K562 (cell line): ENCODE data around the gene PRDM2. TPM values are rescaled to one million over a fixed set of nuclear protein-coding genes. Genes with fewer than 3 reads are reported as not detected.

Experiments used
- AFF4 ChIP-seq: sonication (generic); formaldehyde crosslinking; IDR thresholded peaks from 2 replicates; pipeline ENCODE4 v1.8.0; 2023; ENCODE audit warnings: mild to moderate bottlenecking, missing genetic modification reagents
- BRCA1 ChIP-seq, 2 experiments: fragments of 450-650 bp in 1 of 2; sonication (generic) in 1 of 2; formaldehyde crosslinking in 1 of 2; IDR thresholded peaks; 2 replicates each; pipeline versions ENCODE4 v1.5.0 to v1.6.1; 2017 to 2020; ENCODE audit warnings: mild to moderate bottlenecking in 1 of 2, missing genetic modification reagents in 1 of 2
- CCNT2 ChIP-seq: IDR thresholded peaks from 2 replicates; pipeline ENCODE4 v1.6.1; 2011; ENCODE audit warnings: borderline replicate concordance, low read depth, mild to moderate bottlenecking, moderate library complexity, mixed read lengths, low read length; ENCODE audit not compliant: insufficient read length; ENCODE audit errors: extremely low read depth
- JUND ChIP-seq, 2 experiments: IDR thresholded peaks; 2 replicates in 1 of 2; 3 replicates in 1 of 2; pipeline ENCODE4 v1.6.1; 2011; ENCODE audit warnings: borderline replicate concordance in 2 of 2, low read depth in 2 of 2, low read length in 2 of 2, improper control_type of control experiment in 1 of 2, missing biosample characterization in 1 of 2, missing genetic modification characterization in 1 of 2, missing genetic modification reagents in 1 of 2
- MCM3 ChIP-seq: fragments of 450-650 bp; IDR thresholded peaks from 2 replicates; pipeline ENCODE4 v1.6.1; 2016
- SMARCB1 ChIP-seq: IDR thresholded peaks from 2 replicates; pipeline ENCODE4 v1.6.1; 2011; ENCODE audit warnings: improper control_type of control experiment, low read depth; ENCODE audit not compliant: insufficient read length
- SMC3 ChIP-seq: conservative IDR thresholded peaks from 2 replicates; pipeline ENCODE4 v1.6.1; 2011; ENCODE audit warnings: low read depth, low read length, improper control_type of control experiment; ENCODE audit not compliant: insufficient read depth
- ZNF347 ChIP-seq: fragments of 450-650 bp; formaldehyde crosslinking; IDR thresholded peaks from 2 replicates; pipeline ENCODE4 v1.4.0; 2020; ENCODE audit warnings: low read depth, mild to moderate bottlenecking, moderate library complexity
- ZNF408 ChIP-seq: fragments of 250-450 bp; sonication (Bioruptor Pico); IDR thresholded peaks from 2 replicates; pipeline ENCODE4 v1.4.0; 2020; ENCODE audit warnings: low read depth, mild to moderate bottlenecking, moderate library complexity
- polyA plus RNA-seq, 8 experiments: library from polyadenylated mRNA; depleted of rRNA in 4 of 8; stranded (reverse) in 5 of 8; unstranded in 3 of 8; fragments of >200 nt; fragmentation: Nextera tagmentation in 2 of 8; fragmentation: Illumina TruSeq in 1 of 8; extraction: Ambion mirVana in 2 of 8; extraction: Trizol in 1 of 8; gene quantifications; 2 replicates each; pipeline versions ENCODE4 v1.2.1 to v1.2.3, GENCODE V29; 2011 to 2014; ENCODE audit warnings: inconsistent platforms in 1 of 8, missing spikeins in 1 of 8
- total RNA-seq, 7 experiments: library from RNA; depleted of rRNA in 6 of 7; stranded (reverse); fragments of >200 nt in 6 of 7; fragmentation: Illumina TruSeq in 2 of 7; extraction: Trizol in 2 of 7; gene quantifications; 2 replicates each; pipeline versions ENCODE4 v1.2.1 to v1.2.3, GENCODE V29; 2011 to 2021; ENCODE audit warnings: low replicate concordance in 1 of 7
- TF ChIP-seq, protein P1 (sequence below): sonication (generic); formaldehyde crosslinking; IDR thresholded peaks from 2 replicates; pipeline ENCODE4 v1.8.1; 2023; ENCODE audit warnings: missing genetic modification reagents, mild to moderate bottlenecking, borderline replicate concordance
- TF ChIP-seq, protein P2 (sequence below): fragments of 450-650 bp; IDR thresholded peaks from 2 replicates; pipeline ENCODE4 v1.6.1; 2016; ENCODE audit warnings: mild to moderate bottlenecking
- TF ChIP-seq, protein P3 (sequence below): sonication (generic); formaldehyde crosslinking; IDR thresholded peaks from 2 replicates; pipeline ENCODE4 v1.8.0; 2022; ENCODE audit warnings: mild to moderate bottlenecking, missing genetic modification reagents

PRDM2 gene
- total and polyA plus RNA-seq, 9 of the 15 experiments (the other 6 are each of a cell fraction or from before 2014, with no cell fraction given): 5.4 to 27.6 (median 12.5) TPM

DNA sequence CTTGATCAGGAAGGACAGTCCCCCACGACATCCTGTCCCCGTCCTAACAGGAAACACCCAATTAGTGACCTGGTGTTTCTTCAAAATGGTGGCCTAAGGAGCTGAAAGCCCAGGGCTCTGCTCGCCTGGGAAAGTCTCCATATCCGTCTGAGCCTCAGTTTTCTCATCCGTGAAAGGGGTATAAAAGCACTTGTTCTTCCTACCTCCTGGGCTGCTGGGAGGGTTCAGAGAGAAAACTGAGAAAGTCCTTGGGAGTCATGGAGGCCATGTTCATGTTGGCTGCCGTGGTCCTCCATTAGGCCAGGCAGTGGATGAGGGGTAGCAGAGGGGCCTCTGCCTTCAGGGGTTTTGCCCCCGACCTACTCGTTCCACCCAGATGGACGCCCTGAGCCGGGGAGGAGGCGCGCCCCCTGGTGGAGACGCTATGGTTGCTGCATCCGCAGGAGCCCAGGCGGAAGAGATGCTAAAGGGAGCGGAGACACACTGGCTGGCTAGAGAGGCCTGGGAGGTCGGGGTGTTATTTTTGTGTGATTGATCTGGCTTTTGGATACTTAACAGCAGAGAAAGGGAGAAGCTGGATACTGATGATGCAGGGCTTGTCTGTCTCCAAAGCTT, 113.5 kb downstream of the PRDM2 start (continued):
- TF ChIP-seq, protein P1, sequence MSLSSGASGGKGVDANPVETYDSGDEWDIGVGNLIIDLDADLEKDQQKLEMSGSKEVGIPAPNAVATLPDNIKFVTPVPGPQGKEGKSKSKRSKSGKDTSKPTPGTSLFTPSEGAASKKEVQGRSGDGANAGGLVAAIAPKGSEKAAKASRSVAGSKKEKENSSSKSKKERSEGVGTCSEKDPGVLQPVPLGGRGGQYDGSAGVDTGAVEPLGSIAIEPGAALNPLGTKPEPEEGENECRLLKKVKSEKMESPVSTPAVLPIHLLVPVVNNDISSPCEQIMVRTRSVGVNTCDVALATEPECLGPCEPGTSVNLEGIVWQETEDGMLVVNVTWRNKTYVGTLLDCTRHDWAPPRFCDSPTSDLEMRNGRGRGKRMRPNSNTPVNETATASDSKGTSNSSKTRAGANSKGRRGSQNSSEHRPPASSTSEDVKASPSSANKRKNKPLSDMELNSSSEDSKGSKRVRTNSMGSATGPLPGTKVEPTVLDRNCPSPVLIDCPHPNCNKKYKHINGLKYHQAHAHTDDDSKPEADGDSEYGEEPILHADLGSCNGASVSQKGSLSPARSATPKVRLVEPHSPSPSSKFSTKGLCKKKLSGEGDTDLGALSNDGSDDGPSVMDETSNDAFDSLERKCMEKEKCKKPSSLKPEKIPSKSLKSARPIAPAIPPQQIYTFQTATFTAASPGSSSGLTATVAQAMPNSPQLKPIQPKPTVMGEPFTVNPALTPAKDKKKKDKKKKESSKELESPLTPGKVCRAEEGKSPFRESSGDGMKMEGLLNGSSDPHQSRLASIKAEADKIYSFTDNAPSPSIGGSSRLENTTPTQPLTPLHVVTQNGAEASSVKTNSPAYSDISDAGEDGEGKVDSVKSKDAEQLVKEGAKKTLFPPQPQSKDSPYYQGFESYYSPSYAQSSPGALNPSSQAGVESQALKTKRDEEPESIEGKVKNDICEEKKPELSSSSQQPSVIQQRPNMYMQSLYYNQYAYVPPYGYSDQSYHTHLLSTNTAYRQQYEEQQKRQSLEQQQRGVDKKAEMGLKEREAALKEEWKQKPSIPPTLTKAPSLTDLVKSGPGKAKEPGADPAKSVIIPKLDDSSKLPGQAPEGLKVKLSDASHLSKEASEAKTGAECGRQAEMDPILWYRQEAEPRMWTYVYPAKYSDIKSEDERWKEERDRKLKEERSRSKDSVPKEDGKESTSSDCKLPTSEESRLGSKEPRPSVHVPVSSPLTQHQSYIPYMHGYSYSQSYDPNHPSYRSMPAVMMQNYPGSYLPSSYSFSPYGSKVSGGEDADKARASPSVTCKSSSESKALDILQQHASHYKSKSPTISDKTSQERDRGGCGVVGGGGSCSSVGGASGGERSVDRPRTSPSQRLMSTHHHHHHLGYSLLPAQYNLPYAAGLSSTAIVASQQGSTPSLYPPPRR (CRISPR knock-in tag): no peak
- TF ChIP-seq MCM3 (no peak), BRCA1 (IDR thresholded peaks at IDR 0.05) (no peak), BRCA1 (CRISPR knock-in tag; IDR thresholded peaks at IDR 0.05) (no peak), AFF4 (CRISPR knock-in tag) (no peak), SMC3 (peak; percentile 83), CCNT2 (no peak), JUND (IDR thresholded peaks at IDR 0.05; ENCODE audit: borderline replicate concordance, low read depth, low read length) (no peak), JUND (tag; IDR thresholded peaks at IDR 0.05; ENCODE audit: borderline replicate concordance, low read depth, low read length) (no peak), ZNF408 (CRISPR knock-in tag) (no peak), ZNF347 (CRISPR knock-in tag) (no peak), SMARCB1 (no peak)
- TF ChIP-seq, protein P2, sequence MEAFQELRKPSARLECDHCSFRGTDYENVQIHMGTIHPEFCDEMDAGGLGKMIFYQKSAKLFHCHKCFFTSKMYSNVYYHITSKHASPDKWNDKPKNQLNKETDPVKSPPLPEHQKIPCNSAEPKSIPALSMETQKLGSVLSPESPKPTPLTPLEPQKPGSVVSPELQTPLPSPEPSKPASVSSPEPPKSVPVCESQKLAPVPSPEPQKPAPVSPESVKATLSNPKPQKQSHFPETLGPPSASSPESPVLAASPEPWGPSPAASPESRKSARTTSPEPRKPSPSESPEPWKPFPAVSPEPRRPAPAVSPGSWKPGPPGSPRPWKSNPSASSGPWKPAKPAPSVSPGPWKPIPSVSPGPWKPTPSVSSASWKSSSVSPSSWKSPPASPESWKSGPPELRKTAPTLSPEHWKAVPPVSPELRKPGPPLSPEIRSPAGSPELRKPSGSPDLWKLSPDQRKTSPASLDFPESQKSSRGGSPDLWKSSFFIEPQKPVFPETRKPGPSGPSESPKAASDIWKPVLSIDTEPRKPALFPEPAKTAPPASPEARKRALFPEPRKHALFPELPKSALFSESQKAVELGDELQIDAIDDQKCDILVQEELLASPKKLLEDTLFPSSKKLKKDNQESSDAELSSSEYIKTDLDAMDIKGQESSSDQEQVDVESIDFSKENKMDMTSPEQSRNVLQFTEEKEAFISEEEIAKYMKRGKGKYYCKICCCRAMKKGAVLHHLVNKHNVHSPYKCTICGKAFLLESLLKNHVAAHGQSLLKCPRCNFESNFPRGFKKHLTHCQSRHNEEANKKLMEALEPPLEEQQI: no peak
- TF ChIP-seq, protein P3, sequence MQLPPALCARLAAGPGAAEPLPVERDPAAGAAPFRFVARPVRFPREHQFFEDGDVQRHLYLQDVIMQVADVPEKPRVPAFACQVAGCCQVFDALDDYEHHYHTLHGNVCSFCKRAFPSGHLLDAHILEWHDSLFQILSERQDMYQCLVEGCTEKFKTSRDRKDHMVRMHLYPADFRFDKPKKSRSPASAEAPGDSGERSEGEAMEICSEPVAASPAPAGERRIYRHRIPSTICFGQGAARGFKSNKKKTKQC (CRISPR knock-in tag): no peak
